GM12865 (cell line): ENCODE data around the gene LIPC.

Experiments
- DNase-seq: peaks from one replicate; pipeline ENCODE4 v3.0.0; 2010; ENCODE audit warnings: low read depth
- H3K4me3 ChIP-seq: 2 replicates; pipeline ENCODE4 v1.5.1; 2011; ENCODE audit warnings: mild to moderate bottlenecking, low read depth, low read length, control low read depth
- CTCF ChIP-seq: IDR thresholded peaks from 2 replicates; pipeline ENCODE4 v1.5.1; 2011; ENCODE audit warnings: low read length, control low read depth, low read depth, inconsistent platforms; ENCODE audit not compliant: insufficient read depth; ENCODE audit errors: missing control alignments

The LIPC gene

GRCh38 chr15:58438111-58438510, 6.3 kb downstream of the LIPC start:
- no peak for TF ChIP-seq CTCF
- no peak for DNase-seq
- no peak overlapping the region for H3K4me3 ChIP-seq

- peak; percentile 17 for TF ChIP-seq CTCF
- DNase-seq: peak; percentile 46
- no peak overlapping the region for H3K4me3 ChIP-seq
Observed at GRCh38 chr15:58438956-58439355, 7.2 kb downstream of the LIPC start.

GRCh38 chr15:58440158-58440910, 8.5 kb downstream of the LIPC start:
- DNase-seq: no peak
- no peak overlapping the region for H3K4me3 ChIP-seq
- TF ChIP-seq CTCF: no peak

- DNase-seq: no peak
Observed at GRCh38 chr15:58440922-58441321, 9.1 kb downstream of the LIPC start.

GRCh38 chr15:58441376-58442070, 9.7 kb downstream of the LIPC start:
- no peak for DNase-seq
- no peak for TF ChIP-seq CTCF
- no peak overlapping the region for H3K4me3 ChIP-seq

More at GRCh38 chr15:58440922-58441321, 9.1 kb downstream of the LIPC start:
- no peak overlapping the region for H3K4me3 ChIP-seq
- TF ChIP-seq CTCF: no peak

DNA sequence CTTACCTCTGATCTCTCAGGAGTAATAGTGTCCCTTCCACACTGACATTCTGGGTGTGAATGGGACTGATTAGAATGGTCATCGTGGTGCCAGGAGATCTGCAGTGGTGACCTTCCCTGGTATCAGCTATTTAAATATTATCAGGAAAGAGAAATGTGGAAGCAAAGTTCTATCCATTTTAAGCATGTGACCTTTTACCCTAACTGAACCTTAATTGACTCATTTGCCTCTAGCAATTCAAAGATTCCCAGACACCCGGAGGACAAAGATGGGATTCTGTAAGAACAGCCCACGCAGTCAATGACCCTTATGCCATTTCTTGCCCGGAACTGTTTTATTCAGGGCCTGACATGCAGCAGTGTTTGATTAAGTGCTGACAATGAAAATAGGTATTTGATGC, 10.3 kb downstream of the LIPC start:
- no peak for TF ChIP-seq CTCF
- H3K4me3 ChIP-seq: no peak overlapping the region
- no peak for DNase-seq

GRCh38 chr15:58443308-58443707, 11.5 kb downstream of the LIPC start:
- DNase-seq: no peak
- no peak for TF ChIP-seq CTCF
- H3K4me3 ChIP-seq: no peak overlapping the region
